ENCODE data around the gene PMEPA1. TPM values are rescaled to one million over a fixed set of nuclear protein-coding genes. Genes with fewer than 3 reads are reported as not detected.

Gene PMEPA1
- total and polyA plus RNA-seq, 2 donors (not counting 1 experiment from before 2014, with no cell fraction given) = 9.9 to 37.4 TPM

DNA sequence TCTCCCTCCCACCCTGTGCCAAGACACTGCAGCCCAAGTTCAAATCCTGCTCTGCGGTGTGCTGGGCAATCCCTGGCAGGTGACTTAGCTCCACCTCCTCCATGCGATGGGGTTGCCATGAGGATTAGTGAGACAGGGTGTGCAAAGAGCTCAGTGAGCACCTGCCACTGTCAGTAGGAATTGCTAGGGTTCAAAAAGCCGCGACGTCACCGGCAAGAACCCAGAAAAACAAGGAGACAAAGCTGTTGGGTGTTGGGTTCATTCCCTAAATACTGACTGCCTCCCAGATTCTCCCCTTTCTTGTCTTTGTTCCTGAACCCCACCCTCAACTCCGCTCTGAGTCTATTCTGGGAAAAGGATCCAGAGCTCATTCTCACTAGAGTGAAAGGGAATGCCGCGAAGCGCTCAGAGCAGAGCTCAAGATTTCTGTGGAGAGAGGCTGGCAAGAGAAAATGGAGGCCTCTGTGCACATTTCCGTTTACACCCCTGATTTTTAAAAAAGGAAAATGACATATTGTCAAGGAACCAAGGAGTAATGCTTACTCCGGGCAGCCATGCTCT lies 13.3 kb downstream of the PMEPA1 start:
- Mint-ChIP-seq H3K9me3 (ENCODE audit: insufficient read depth) (no peaks in the 10 kb centered on the region), H3K4me1 (peaks cover 90% of the 10 kb centered on the region), H3K27me3 (no peaks in the 10 kb centered on the region), H3K4me3 (no peak overlapping the region), H3K27ac (no peak overlapping the region)
- ATAC-seq (ENCODE audit: low read depth) = no peak
- no peak overlapping the region for H3K9ac ChIP-seq (ENCODE audit: low read length)
- no peaks in the 10 kb centered on the region for H3K36me3 ChIP-seq (replicated peaks in 1 of 2; ENCODE audit: control extremely low read depth in 1 of 2, control insufficient read depth in 1 of 2, extremely low read depth in 1 of 2, insufficient read depth in 2 of 2, low read length in 1 of 2)
- no peaks in the 10 kb centered on the region for H3K27me3 ChIP-seq (replicated peaks in 1 of 4; ENCODE audit: control extremely low read depth in 1 of 4, control insufficient read depth in 3 of 4, insufficient read depth in 4 of 4, low read length in 3 of 4)
- H3K27ac ChIP-seq (ENCODE audit: low read length in 2 of 2) = no peak overlapping the region
- H2AFZ ChIP-seq (ENCODE audit: insufficient read depth, low read depth, low read length, poor library complexity, severe bottlenecking) = no peak overlapping the region
- peak overlapping the region; percentile 2 for H3K4me2 ChIP-seq (replicated peaks; ENCODE audit: low read depth, low read length, poor library complexity, severe bottlenecking)
- H3K79me2 ChIP-seq (ENCODE audit: control insufficient read depth, insufficient read depth, low read length) = peaks cover 100% of the 10 kb centered on the region
- 95% methylated on average over 4 of the region's 12 CpGs for WGBS (ENCODE audit: insufficient coverage)
- H3K4me3 ChIP-seq (ENCODE audit: control extremely low read depth in 1 of 5, extremely low read depth in 1 of 5, insufficient read depth in 1 of 5, low read depth in 2 of 5, low read length in 4 of 5) = no peak overlapping the region
- H4K20me1 ChIP-seq (ENCODE audit: control insufficient read depth, insufficient read depth, low read length, poor library complexity, severe bottlenecking) = peaks cover 77% of the 10 kb centered on the region
- TF ChIP-seq, protein P1, sequence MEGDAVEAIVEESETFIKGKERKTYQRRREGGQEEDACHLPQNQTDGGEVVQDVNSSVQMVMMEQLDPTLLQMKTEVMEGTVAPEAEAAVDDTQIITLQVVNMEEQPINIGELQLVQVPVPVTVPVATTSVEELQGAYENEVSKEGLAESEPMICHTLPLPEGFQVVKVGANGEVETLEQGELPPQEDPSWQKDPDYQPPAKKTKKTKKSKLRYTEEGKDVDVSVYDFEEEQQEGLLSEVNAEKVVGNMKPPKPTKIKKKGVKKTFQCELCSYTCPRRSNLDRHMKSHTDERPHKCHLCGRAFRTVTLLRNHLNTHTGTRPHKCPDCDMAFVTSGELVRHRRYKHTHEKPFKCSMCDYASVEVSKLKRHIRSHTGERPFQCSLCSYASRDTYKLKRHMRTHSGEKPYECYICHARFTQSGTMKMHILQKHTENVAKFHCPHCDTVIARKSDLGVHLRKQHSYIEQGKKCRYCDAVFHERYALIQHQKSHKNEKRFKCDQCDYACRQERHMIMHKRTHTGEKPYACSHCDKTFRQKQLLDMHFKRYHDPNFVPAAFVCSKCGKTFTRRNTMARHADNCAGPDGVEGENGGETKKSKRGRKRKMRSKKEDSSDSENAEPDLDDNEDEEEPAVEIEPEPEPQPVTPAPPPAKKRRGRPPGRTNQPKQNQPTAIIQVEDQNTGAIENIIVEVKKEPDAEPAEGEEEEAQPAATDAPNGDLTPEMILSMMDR (IDR thresholded peaks at IDR 0.05) = no peak
- TF ChIP-seq EZH2 (IDR thresholded peaks at IDR 0.05; ENCODE audit: borderline replicate concordance, insufficient read depth, low read depth, low read length, poor library complexity, severe bottlenecking) = no peak
- no peaks in the 10 kb centered on the region for H3K9me3 ChIP-seq (ENCODE audit: control extremely low read depth in 1 of 3, control insufficient read depth in 2 of 3, insufficient read depth in 1 of 3, low read length in 2 of 3)
- CTCF ChIA-PET = interaction anchor here (1.2 to 2.3 kb wide), 2 partner anchors 9 to 15 kb away, joined by 3 to 8 read pairs; no protein-coding TSS in a partner anchor
- POLR2A ChIA-PET = interaction anchor here (0.9 to 1.6 kb wide), 2 partner anchors 10 to 12 kb away, joined by 3 to 4 read pairs; no protein-coding TSS in a partner anchor
- no peak for DNase-seq
- intact Hi-C loops (cut with micrococcal nuclease) = no loop called here
- peaks cover 98 to 100% of the 10 kb centered on the region in 2 donors for H3K4me1 ChIP-seq (ENCODE audit: control insufficient read depth in 2 of 2, insufficient read depth in 2 of 2, low read length in 2 of 2)

- no peak overlapping the region for H3K4me3 Mint-ChIP-seq
- no peak overlapping the region for H3K4me3 ChIP-seq (ENCODE audit: control extremely low read depth in 1 of 5, extremely low read depth in 1 of 5, insufficient read depth in 1 of 5, low read depth in 2 of 5, low read length in 4 of 5)
- TF ChIP-seq EZH2 (IDR thresholded peaks at IDR 0.05; ENCODE audit: borderline replicate concordance, insufficient read depth, low read depth, low read length, poor library complexity, severe bottlenecking) = no peak
- TF ChIP-seq, protein P1 (IDR thresholded peaks at IDR 0.05) = no peak
- H3K9me3 ChIP-seq (ENCODE audit: control extremely low read depth in 1 of 3, control insufficient read depth in 2 of 3, insufficient read depth in 1 of 3, low read length in 2 of 3) = no peaks in the 10 kb centered on the region
- peak overlapping the region; percentile 20 for H3K4me2 ChIP-seq (replicated peaks; ENCODE audit: low read depth, low read length, poor library complexity, severe bottlenecking)
- no peak overlapping the region for H3K27ac ChIP-seq (ENCODE audit: low read length in 2 of 2)
- POLR2A ChIA-PET = interaction anchor here (0.9 kb wide), 1 partner anchor 11 kb away, joined by 3 read pairs; no protein-coding TSS in a partner anchor
- no peak overlapping the region for H3K9ac ChIP-seq (ENCODE audit: low read length)
- intact Hi-C loops (cut with micrococcal nuclease) = no loop called here
- no peak overlapping the region for H2AFZ ChIP-seq (ENCODE audit: insufficient read depth, low read depth, low read length, poor library complexity, severe bottlenecking)
- peaks cover 0 to 2% of the 10 kb centered on the region in 2 experiments for H3K36me3 ChIP-seq (replicated peaks in 1 of 2; ENCODE audit: control extremely low read depth in 1 of 2, control insufficient read depth in 1 of 2, extremely low read depth in 1 of 2, insufficient read depth in 2 of 2, low read length in 1 of 2)
- H3K9me3 Mint-ChIP-seq (ENCODE audit: insufficient read depth) = no peaks in the 10 kb centered on the region
- H3K79me2 ChIP-seq (ENCODE audit: control insufficient read depth, insufficient read depth, low read length) = peaks cover 100% of the 10 kb centered on the region
- H3K27me3 ChIP-seq (replicated peaks in 1 of 4; ENCODE audit: control extremely low read depth in 1 of 4, control insufficient read depth in 3 of 4, insufficient read depth in 4 of 4, low read length in 3 of 4) = no peaks in the 10 kb centered on the region
- H3K4me1 ChIP-seq (ENCODE audit: control insufficient read depth in 2 of 2, insufficient read depth in 2 of 2, low read length in 2 of 2) = peaks cover 98 to 100% of the 10 kb centered on the region in 2 donors
- ATAC-seq (ENCODE audit: low read depth) (no peak), DNase-seq (no peak)
- H3K27me3 Mint-ChIP-seq = no peaks in the 10 kb centered on the region
- peaks cover 82% of the 10 kb centered on the region for H4K20me1 ChIP-seq (ENCODE audit: control insufficient read depth, insufficient read depth, low read length, poor library complexity, severe bottlenecking)
- 85% methylated on average over 2 of the region's 5 CpGs for WGBS (ENCODE audit: insufficient coverage)
- H3K4me1 Mint-ChIP-seq = peaks cover 90% of the 10 kb centered on the region
- CTCF ChIA-PET = interaction anchor here (2.3 kb wide), 1 partner anchor 14 kb away, joined by 8 read pairs; no protein-coding TSS in a partner anchor
- H3K27ac Mint-ChIP-seq = no peak overlapping the region
Observed at GRCh38 chr20:57695940-57696339, 13.9 kb downstream of the PMEPA1 start.
